Tibial artery (tissue), 4 donors: Measurements from ENCODE around the gene MICAL3.
"Not testable (repeated sequence)": the region's sequence is repeated elsewhere in the genome, so short reads cannot be mapped to it uniquely, and the experiment has no call there.

Experiments used
- DNase-seq, 2 donors: peaks; one replicate each; pipeline ENCODE4 v3.0.0-alpha.2; 2019
- H3K27ac ChIP-seq, 2 donors: fragments of 200-600 bp; sonication (generic) in 1 of 2; 1 replicate in 1 of 2; 2 replicates in 1 of 2; pipeline ENCODE4 v1.5.1; 2018 to 2019; ENCODE audit warnings: mild to moderate bottlenecking in 1 of 2
- H3K27me3 ChIP-seq, 2 donors: fragments of 200-600 bp; sonication (generic) in 1 of 2; one replicate each; pipeline versions ENCODE4 v1.5.1 to v1.6.0; 2016 to 2019
- H3K36me3 ChIP-seq, 3 donors: fragments of 200-600 bp; sonication (generic) in 2 of 3; one replicate each; pipeline ENCODE4 v1.5.1; 2016 to 2019; ENCODE audit warnings: mild to moderate bottlenecking in 2 of 3
- H3K4me1 ChIP-seq, 4 donors: fragments of 200-600 bp; sonication (generic) in 2 of 4; 1 replicate in 3 of 4; 2 replicates in 1 of 4; pipeline ENCODE4 v1.5.1; 2016 to 2019
- H3K4me3 ChIP-seq, 2 donors: fragments of 200-600 bp; sonication (generic) in 1 of 2; 1 replicate in 1 of 2; 2 replicates in 1 of 2; pipeline ENCODE4 v1.5.1; 2018 to 2019; ENCODE audit warnings: mild to moderate bottlenecking in 2 of 2
- H3K9me3 ChIP-seq, 3 donors: fragments of 200-600 bp; sonication (generic) in 1 of 3; one replicate each; pipeline ENCODE4 v1.5.1; 2016 to 2019
- CTCF ChIP-seq, 2 experiments: fragments of 200-600 bp in 1 of 2; fragments of 450-650 bp in 1 of 2; IDR thresholded peaks; one replicate each; pipeline ENCODE4 v1.5.1; 2017 to 2019; ENCODE audit warnings: antibody characterized with exemption in 2 of 2, mild to moderate bottlenecking in 1 of 2, moderate library complexity in 1 of 2
- intact Hi-C: fragments of 100-400 bp; cut with DNase I; formaldehyde crosslinking; loops from one replicate; pipeline ENCODE4 v1.15.0; 2023; ENCODE audit warnings: low total_unique reads

MICAL3 gene

GRCh38 chr22:18012531-18012930 is 11.8 kb downstream of the MICAL3 start:
- Histone ChIP-seq H3K27me3 (no peaks in the 10 kb centered on the region), H3K4me1 (no peaks in the 10 kb centered on the region), H3K36me3 (no peaks in the 10 kb centered on the region), H3K27ac (no peak overlapping the region), H3K4me3 (no peak overlapping the region), H3K9me3 (no peaks in the 10 kb centered on the region)
- TF ChIP-seq CTCF (IDR thresholded peaks at IDR 0.05), result no peak
- no peak for DNase-seq
- intact Hi-C loops, result no loop called here

- intact Hi-C loops, result no loop called here
- Histone ChIP-seq H3K4me1 (peaks cover 0 to 8% (median 1%) of the 10 kb centered on the region in 4 donors), H3K9me3 (no peaks in the 10 kb centered on the region), H3K36me3 (no peaks in the 10 kb centered on the region), H3K4me3 (no peak overlapping the region), H3K27ac (no peak overlapping the region), H3K27me3 (no peaks in the 10 kb centered on the region)
- TF ChIP-seq CTCF (IDR thresholded peaks at IDR 0.05), result no peak
- no peak for DNase-seq
Observed at GRCh38 chr22:18010266-18010665, 14.1 kb downstream of the MICAL3 start.

GRCh38 chr22:18008136-18008535 is 16.2 kb downstream of the MICAL3 start:
- no peaks in the 10 kb centered on the region for H3K27me3 ChIP-seq
- TF ChIP-seq CTCF (IDR thresholded peaks at IDR 0.05), result no peak
- peaks cover 0 to 12% (median 2%) of the 10 kb centered on the region in 4 donors for H3K4me1 ChIP-seq
- H3K4me3 ChIP-seq, result no peak overlapping the region
- no peaks in the 10 kb centered on the region for H3K36me3 ChIP-seq
- no peaks in the 10 kb centered on the region for H3K9me3 ChIP-seq
- intact Hi-C loops, result loop anchor here (10.0 kb wide), 1 partner anchor 173 kb away; no protein-coding TSS in a partner anchor
- H3K27ac ChIP-seq, result no peak overlapping the region
- no peak for DNase-seq

DNA sequence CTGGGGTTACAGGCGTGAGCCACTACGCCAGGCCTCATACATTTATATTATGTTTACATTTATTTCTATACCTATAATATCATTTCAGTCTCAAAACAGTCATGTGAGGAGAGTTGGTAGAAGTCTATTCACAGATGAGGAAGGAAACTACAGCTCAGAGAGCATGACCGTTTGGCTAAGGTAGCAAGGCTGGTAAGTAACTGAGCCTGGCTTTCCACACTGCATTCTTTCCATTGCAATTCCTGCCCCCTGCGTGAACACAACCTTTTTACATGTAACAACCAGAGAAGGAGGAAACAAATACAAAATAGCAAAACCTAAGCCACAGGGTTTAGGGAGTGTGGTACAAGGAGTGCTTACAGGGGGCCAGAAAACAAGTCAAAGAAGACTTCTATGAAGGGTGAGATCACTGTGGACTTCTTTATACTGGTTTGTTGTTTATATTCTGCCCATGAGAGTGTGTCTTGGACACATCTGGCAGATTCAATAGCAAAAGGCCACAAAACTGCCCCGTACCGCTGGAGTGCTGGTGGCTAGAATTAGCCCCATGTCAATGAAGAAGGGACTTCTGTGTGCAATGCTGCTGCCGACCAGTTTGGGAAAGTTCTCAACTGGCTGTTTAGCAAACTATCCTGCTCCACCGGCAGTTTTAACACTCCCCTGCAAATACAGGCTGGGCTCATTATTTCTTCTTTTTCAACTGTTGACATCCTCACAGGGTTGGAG is 19.0 kb downstream of the MICAL3 start:
- peaks cover 0 to 21% (median 4%) of the 10 kb centered on the region in 4 donors for H3K4me1 ChIP-seq
- H3K9me3 ChIP-seq, result no peaks in the 10 kb centered on the region
- TF ChIP-seq CTCF (IDR thresholded peaks at IDR 0.05), result no peak
- intact Hi-C loops, result loop anchor here (10.0 kb wide), 1 partner anchor 171 kb away; no protein-coding TSS in a partner anchor
- H3K27me3 ChIP-seq, result no peaks in the 10 kb centered on the region
- H3K36me3 ChIP-seq, result no peaks in the 10 kb centered on the region
- H3K4me3 ChIP-seq, result no peak overlapping the region
- peak overlapping the region; percentile 59 to 67 for H3K27ac ChIP-seq
- no peak for DNase-seq

DNA sequence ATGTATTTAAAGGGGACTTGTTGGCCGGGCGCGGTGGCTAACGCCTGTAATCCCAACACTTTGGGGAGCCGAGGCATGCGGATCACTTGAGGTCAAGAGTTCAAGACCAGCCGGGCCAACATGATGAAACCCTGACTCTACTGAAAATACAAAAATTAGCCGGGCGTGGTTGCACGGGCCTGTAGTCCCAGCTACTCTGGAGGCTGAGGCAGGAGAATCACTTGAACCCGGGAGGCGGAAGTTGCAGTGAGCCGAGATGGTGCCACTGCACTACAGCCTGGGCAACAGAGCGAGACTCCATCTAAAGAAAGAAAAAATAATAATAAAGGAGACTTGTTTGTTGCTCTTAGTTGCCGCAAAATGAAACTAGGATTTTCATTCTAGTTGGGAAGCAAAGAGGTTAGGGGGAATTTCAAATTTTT is 22.5 kb downstream of the MICAL3 start:
- DNase-seq, H3K9me3 ChIP-seq, H3K27me3 ChIP-seq, H3K36me3 ChIP-seq: not testable (repeated sequence)
- intact Hi-C loops, result loop anchor here (2.0 to 10.0 kb wide), 2 partner anchors 75 to 167 kb away; partner anchors contain the start of gene PEX26
- Histone ChIP-seq H3K4me3 (peak overlapping the region; percentile 75 to 99), H3K4me1 (peaks cover 0 to 53% (median 13%) of the 10 kb centered on the region in 4 donors), H3K27ac (peak overlapping the region; percentile 81 to 92)
